ENCODE results near the gene KRTAP5-2.

Gene KRTAP5-2

DNA sequence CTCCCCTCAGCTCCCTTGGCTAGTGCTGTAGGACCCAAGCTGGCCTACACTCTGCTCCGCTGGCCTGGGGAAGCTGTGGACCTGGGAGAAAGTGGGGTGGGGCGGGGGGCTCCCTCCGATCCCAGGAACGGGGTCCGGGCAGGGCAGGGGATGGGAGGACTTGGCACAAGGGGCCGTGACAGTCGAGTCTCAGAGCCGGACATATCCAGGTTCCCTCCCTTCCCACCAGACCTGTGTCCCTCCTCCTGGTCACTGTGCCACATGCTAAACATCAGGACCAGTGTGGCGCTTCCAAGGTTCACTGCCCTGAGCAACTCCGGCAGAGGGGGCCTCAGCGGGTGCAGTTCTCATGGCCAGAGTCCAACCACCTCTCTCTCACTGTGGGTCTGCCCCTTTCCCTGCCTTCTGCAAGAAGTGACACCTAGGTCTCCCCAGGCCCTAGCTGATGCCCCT lies 28.1 kb downstream of the KRTAP5-2 start:
- Histone ChIP-seq H3K9ac (no peak overlapping the region), H4K20me1 (ENCODE audit: insufficient read depth) (no peaks in the 10 kb centered on the region), H3K4me3 (IDR thresholded peaks at IDR 0.05; ENCODE audit: insufficient read depth, low read depth, low read length) (no peak overlapping the region), H2AFZ (ENCODE audit: low read depth) (no peak overlapping the region), H3K27ac (no peak overlapping the region), H3K4me1 (ENCODE audit: low read depth, poor library complexity, severe bottlenecking) (no peaks in the 10 kb centered on the region), H3K36me3 (ENCODE audit: insufficient read depth) (no peaks in the 10 kb centered on the region), H3K27me3 (ENCODE audit: insufficient read depth, low read depth) (peaks cover 26% of the 10 kb centered on the region), H3K4me2 (no peak overlapping the region), H3K79me2 (ENCODE audit: insufficient read depth, low read depth) (no peaks in the 10 kb centered on the region)
- TF ChIP-seq, protein P1, sequence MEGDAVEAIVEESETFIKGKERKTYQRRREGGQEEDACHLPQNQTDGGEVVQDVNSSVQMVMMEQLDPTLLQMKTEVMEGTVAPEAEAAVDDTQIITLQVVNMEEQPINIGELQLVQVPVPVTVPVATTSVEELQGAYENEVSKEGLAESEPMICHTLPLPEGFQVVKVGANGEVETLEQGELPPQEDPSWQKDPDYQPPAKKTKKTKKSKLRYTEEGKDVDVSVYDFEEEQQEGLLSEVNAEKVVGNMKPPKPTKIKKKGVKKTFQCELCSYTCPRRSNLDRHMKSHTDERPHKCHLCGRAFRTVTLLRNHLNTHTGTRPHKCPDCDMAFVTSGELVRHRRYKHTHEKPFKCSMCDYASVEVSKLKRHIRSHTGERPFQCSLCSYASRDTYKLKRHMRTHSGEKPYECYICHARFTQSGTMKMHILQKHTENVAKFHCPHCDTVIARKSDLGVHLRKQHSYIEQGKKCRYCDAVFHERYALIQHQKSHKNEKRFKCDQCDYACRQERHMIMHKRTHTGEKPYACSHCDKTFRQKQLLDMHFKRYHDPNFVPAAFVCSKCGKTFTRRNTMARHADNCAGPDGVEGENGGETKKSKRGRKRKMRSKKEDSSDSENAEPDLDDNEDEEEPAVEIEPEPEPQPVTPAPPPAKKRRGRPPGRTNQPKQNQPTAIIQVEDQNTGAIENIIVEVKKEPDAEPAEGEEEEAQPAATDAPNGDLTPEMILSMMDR (conservative IDR thresholded peaks at IDR 0.05; ENCODE audit: low read depth, low read length), result no peak

DNA sequence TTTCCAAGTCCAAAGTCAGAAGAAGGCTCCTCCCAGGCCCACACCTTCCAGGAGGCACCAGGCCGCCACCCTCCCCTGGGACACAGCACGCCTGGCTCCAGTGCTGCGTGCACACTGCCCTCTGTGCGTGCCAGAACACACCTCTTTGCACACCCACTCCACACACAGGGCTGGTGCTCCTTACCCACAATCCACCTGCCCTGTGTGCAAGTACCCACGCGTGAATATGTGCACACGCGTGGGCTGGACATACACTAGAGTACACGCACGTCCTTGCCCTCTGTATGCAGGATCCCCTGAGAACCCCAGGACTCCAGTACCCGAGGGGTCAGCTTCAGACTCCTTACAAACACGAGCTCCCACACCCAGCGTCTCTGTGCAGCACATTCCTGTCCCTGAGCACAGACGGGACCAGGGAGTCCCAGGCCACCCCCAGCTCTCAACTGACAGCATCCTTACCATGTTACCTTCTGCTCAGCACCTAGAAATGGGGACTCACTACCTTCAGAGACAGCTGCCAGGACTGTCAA lies 28.8 kb downstream of the KRTAP5-2 start:
- Histone ChIP-seq H3K4me1 (ENCODE audit: low read depth, poor library complexity, severe bottlenecking) (no peaks in the 10 kb centered on the region), H2AFZ (ENCODE audit: low read depth) (no peak overlapping the region)

DNA sequence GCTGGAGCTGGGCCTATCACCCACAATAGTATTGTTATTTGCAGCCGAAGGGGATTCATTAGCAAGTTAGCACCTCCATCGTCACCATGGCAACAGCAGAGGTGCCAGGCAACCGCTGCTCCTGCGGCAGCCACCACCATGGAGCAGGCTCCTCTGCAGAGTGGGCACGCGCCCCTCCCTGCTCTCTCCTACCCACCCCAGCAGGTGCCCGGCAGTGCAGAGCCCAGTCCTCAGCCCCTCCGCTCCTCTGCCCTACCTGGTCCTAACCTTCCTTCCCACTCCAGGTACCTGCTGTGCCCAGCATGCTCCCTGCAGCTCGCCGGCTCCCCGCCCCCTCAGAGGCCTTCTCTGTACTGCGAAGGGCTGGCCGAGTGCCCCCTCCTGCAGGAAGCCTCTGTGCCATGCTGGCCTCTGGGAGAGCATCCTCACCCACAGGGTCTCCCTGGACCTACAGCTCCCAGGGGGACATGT lies 29.6 kb downstream of the KRTAP5-2 start:
- Histone ChIP-seq H4K20me1 (ENCODE audit: insufficient read depth) (no peaks in the 10 kb centered on the region), H3K4me2 (no peak overlapping the region), H3K27me3 (ENCODE audit: insufficient read depth, low read depth) (peaks cover 13% of the 10 kb centered on the region; the same call in 1 of the 2 replicates), H3K4me1 (ENCODE audit: low read depth, poor library complexity, severe bottlenecking) (no peaks in the 10 kb centered on the region), H3K27ac (no peak overlapping the region), H2AFZ (ENCODE audit: low read depth) (no peak overlapping the region), H3K79me2 (ENCODE audit: insufficient read depth, low read depth) (no peaks in the 10 kb centered on the region), H3K36me3 (ENCODE audit: insufficient read depth) (no peaks in the 10 kb centered on the region), H3K9ac (no peak overlapping the region), H3K4me3 (IDR thresholded peaks at IDR 0.05; ENCODE audit: insufficient read depth, low read depth, low read length) (no peak overlapping the region)
- TF ChIP-seq, protein P1 (conservative IDR thresholded peaks at IDR 0.05; ENCODE audit: low read depth, low read length), result no peak

More for the DNA sequence above, 28.8 kb downstream of the KRTAP5-2 start:
- H3K27ac ChIP-seq, result no peak overlapping the region
- H3K27me3 ChIP-seq (ENCODE audit: insufficient read depth, low read depth), result peaks cover 21% of the 10 kb centered on the region; the same call in 1 of the 2 replicates
- no peak overlapping the region for H3K9ac ChIP-seq
- H3K79me2 ChIP-seq (ENCODE audit: insufficient read depth, low read depth), result no peaks in the 10 kb centered on the region
- TF ChIP-seq, protein P1 (conservative IDR thresholded peaks at IDR 0.05; ENCODE audit: low read depth, low read length), result no peak
- no peak overlapping the region for H3K4me2 ChIP-seq
- no peak overlapping the region for H3K4me3 ChIP-seq (IDR thresholded peaks at IDR 0.05; ENCODE audit: insufficient read depth, low read depth, low read length)
- no peaks in the 10 kb centered on the region for H4K20me1 ChIP-seq (ENCODE audit: insufficient read depth)
- no peaks in the 10 kb centered on the region for H3K36me3 ChIP-seq (ENCODE audit: insufficient read depth)

DNA sequence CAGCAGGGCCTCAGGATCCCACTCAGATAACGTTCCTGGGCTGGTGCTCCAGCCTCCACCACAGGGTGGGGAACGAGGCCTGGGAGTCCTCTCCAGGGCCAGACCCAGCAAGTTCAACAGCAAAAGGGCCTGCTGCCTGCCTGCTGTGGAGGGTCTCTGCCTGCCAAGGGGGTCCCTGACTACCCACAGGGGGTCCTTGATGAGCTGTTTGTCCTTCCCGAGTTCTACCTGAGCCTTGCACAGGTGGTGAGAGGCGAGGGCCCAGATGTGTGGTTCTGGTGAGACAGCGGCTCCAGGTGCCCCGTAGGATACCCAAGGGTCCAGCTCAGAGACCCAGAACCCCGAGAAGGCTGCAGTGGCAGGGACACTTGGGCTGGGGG lies 30.4 kb downstream of the KRTAP5-2 start:
- Histone ChIP-seq H3K27me3 (ENCODE audit: insufficient read depth, low read depth) (peaks cover 7% of the 10 kb centered on the region; the same call in 1 of the 2 replicates), H3K4me2 (no peak overlapping the region), H3K4me3 (IDR thresholded peaks at IDR 0.05; ENCODE audit: insufficient read depth, low read depth, low read length) (no peak overlapping the region), H3K36me3 (ENCODE audit: insufficient read depth) (no peaks in the 10 kb centered on the region), H4K20me1 (ENCODE audit: insufficient read depth) (no peaks in the 10 kb centered on the region), H3K79me2 (ENCODE audit: insufficient read depth, low read depth) (no peaks in the 10 kb centered on the region), H3K27ac (no peak overlapping the region), H2AFZ (ENCODE audit: low read depth) (no peak overlapping the region), H3K4me1 (ENCODE audit: low read depth, poor library complexity, severe bottlenecking) (no peaks in the 10 kb centered on the region), H3K9ac (no peak overlapping the region)
- TF ChIP-seq, protein P1 (conservative IDR thresholded peaks at IDR 0.05; ENCODE audit: low read depth, low read length), result no peak
